ENCODE measurements around the gene ADAMTS7.
"Not testable (repeated sequence)": the region's sequence is repeated elsewhere in the genome, so short reads cannot be mapped to it uniquely, and the experiment has no call there.

Gene ADAMTS7

DNA sequence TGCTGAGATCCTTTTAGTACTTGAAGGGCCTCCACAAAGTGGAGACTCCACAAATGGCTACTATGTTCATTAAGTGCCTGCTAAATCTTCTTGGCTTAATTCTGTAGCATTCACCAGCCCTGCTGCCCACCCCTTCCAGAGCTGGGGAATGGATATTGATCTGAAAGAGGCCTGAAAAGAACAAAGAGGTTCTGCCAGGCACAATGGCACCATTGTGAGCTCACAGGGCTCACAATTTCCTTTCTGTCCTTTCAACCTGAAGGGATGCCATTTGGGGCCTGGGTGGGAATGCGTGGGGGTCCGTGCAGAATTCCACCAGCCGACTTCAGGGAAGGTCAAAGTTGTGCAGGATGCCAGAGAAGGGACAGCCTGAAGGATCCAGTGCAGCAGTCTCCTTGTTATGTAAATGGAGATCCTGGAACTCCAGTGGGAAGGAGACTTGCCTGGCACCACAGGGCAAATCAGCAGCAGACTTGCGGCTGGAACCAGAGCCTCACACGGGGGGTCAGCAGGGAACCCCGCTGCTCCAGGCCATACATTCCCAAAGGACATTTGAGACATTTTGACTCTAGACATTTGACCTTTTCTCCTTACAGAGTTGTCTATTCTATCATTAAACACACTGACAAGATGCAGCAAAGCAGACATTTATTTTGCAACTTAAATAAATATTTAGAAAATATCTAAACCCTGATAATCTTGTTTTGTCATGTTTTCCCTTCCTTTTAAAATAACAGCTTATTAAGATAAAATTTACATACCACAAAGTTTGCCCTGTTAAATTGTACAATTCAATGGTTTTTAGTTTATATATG lies 39.9 kb upstream of the ADAMTS7 start:
- H3K27me3 ChIP-seq (replicated peaks) = no peaks in the 10 kb centered on the region
- DNase-seq = no peak
- no peaks in the 10 kb centered on the region for H3K36me3 ChIP-seq (replicated peaks)
- TF ChIP-seq, protein P1, sequence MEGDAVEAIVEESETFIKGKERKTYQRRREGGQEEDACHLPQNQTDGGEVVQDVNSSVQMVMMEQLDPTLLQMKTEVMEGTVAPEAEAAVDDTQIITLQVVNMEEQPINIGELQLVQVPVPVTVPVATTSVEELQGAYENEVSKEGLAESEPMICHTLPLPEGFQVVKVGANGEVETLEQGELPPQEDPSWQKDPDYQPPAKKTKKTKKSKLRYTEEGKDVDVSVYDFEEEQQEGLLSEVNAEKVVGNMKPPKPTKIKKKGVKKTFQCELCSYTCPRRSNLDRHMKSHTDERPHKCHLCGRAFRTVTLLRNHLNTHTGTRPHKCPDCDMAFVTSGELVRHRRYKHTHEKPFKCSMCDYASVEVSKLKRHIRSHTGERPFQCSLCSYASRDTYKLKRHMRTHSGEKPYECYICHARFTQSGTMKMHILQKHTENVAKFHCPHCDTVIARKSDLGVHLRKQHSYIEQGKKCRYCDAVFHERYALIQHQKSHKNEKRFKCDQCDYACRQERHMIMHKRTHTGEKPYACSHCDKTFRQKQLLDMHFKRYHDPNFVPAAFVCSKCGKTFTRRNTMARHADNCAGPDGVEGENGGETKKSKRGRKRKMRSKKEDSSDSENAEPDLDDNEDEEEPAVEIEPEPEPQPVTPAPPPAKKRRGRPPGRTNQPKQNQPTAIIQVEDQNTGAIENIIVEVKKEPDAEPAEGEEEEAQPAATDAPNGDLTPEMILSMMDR (IDR thresholded peaks at IDR 0.05; ENCODE audit: low read depth, low read length, missing control alignments) = no peak
- in situ Hi-C loops (cut with HindIII; ENCODE audit: low pct_ligation_motif_present, low sequenced_read_pairs) = no loop called here
- no peak overlapping the region for H3K27ac ChIP-seq
- no peak overlapping the region for H3K4me3 ChIP-seq (ENCODE audit: low read depth, low read length)

DNA sequence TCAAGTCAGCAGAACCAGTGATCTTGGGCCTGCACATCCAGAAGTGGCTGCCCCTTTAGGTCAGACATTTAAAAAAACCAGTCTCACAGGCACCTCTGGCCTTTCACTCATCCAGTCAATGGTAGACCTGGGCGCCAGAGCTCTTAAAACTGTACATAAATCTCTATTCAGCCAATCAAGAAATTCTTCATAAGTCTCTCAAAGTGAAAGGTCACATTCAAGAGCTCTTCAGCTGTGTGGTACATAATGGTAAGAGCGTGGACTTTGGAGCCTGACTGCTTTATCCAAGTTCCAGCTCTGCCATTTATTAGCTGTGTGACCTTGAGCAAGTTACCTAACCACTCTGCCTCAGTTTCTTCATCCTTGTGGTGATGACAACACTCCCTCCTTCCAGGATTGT lies 39.1 kb upstream of the ADAMTS7 start:
- H3K4me3 ChIP-seq (ENCODE audit: low read depth, low read length) = no peak overlapping the region
- no peaks in the 10 kb centered on the region for H3K36me3 ChIP-seq (replicated peaks)
- no peak overlapping the region for H3K27ac ChIP-seq
- in situ Hi-C loops (cut with HindIII; ENCODE audit: low pct_ligation_motif_present, low sequenced_read_pairs) = no loop called here
- DNase-seq = no peak
- TF ChIP-seq, protein P1 (IDR thresholded peaks at IDR 0.05; ENCODE audit: low read depth, low read length, missing control alignments) = no peak
- no peaks in the 10 kb centered on the region for H3K27me3 ChIP-seq (replicated peaks)

DNA sequence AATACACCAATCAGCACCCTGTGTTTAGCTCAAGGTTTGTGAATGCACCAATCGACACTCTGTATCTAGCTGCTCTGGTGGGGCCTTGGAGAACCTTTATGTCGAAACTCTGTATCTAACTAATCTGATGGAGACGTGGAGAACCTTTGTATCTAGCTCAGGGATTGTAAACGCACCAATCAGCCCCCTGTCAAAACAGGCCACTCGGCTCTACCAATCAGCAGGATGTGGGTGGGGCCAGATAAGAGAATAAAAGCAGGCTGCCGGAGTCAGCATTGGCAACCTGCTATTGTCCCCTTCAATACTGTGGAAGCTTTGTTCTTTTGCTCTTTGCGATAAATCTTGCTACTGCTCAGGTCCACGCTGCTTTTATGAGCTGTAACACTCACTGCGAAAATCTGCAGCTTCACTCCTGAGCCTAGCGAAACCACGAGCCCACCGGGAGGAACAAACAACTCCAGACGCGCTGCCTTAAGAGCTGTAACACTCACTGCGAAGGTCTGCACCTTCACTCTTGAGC lies 36.2 kb upstream of the ADAMTS7 start:
- H3K27me3 ChIP-seq (replicated peaks); DNase-seq; in situ Hi-C loops (cut with HindIII; ENCODE audit: low pct_ligation_motif_present, low sequenced_read_pairs): not testable (repeated sequence)

DNA sequence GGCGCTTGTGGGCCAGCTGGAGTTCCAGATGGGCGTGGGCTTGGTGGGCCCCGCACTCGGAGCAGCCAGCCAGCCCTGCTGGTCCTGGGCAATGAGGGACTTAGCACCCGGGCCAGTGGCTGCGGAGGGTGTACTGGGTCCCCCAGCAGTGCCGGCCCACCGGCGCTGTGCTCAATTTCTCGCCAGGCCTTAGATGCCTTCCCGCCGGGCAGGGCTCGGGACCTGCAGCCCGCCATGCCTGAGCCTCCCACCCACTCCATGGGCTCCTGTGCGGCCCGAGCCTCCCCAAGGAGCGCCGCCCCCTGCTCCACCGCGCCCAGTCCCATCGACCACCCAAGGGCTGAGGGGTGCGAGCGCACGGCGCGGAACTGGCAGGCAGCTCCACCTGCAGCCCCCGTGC lies 35.6 kb upstream of the ADAMTS7 start:
- H3K36me3 ChIP-seq (replicated peaks); H3K4me3 ChIP-seq (ENCODE audit: low read depth, low read length); H3K27me3 ChIP-seq (replicated peaks); DNase-seq; in situ Hi-C loops (cut with HindIII; ENCODE audit: low pct_ligation_motif_present, low sequenced_read_pairs); H3K27ac ChIP-seq: not testable (repeated sequence)

More for the DNA sequence above, 36.2 kb upstream of the ADAMTS7 start:
- not testable (repeated sequence) for H3K27ac ChIP-seq; H3K4me3 ChIP-seq (ENCODE audit: low read depth, low read length); H3K36me3 ChIP-seq (replicated peaks)

DNA sequence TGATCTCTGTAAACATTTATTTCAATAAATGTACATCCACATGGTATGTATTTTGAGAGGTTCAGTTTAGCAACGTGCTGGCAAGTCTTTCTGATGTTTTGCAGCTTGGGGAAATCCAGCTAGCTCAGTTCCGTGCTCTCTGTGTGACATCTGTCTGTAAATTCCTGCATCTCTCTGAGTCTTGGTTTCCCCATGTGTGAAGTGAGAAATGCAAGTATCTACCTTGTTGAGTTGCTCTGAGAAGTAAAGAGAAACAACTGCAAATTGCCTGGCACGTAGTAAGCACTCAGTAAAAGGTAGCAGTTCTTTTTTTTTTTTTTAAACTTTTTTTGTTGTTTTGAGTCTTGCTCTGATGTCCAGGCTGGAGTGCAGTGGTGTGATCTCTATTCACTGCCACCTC lies 31.3 kb upstream of the ADAMTS7 start:
- in situ Hi-C loops (cut with HindIII; ENCODE audit: low pct_ligation_motif_present, low sequenced_read_pairs) = no loop called here
- H3K4me3 ChIP-seq (ENCODE audit: low read depth, low read length) = no peak overlapping the region
- no peak overlapping the region for H3K27ac ChIP-seq
- no peak for DNase-seq
- no peaks in the 10 kb centered on the region for H3K36me3 ChIP-seq (replicated peaks)
- TF ChIP-seq, protein P1 (IDR thresholded peaks at IDR 0.05; ENCODE audit: low read depth, low read length, missing control alignments) = no peak
- no peaks in the 10 kb centered on the region for H3K27me3 ChIP-seq (replicated peaks)

DNA sequence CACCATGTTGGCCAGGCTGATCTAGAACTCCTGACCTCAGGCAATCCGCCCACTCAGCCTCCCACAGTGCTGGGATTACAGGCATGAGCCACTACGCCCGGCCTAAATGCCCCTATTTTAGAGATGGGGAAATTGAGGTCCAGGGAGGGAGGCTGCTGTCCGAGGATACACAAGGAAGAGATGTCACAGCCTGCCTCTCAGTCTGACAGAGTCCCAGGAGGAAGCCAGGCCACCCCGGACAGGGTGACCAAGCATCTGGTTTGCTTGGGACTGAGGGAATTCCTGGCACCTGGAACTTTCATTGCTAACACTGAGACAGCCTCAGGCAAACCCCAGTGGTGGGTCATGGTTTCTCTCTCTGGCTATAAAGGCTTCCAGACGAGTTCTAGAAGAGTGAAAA lies 30.6 kb upstream of the ADAMTS7 start:
- H3K4me3 ChIP-seq (ENCODE audit: low read depth, low read length) = no peak overlapping the region
- H3K27me3 ChIP-seq (replicated peaks) = no peaks in the 10 kb centered on the region
- DNase-seq = no peak
- in situ Hi-C loops (cut with HindIII; ENCODE audit: low pct_ligation_motif_present, low sequenced_read_pairs) = no loop called here
- TF ChIP-seq, protein P1 (IDR thresholded peaks at IDR 0.05; ENCODE audit: low read depth, low read length, missing control alignments) = no peak
- H3K36me3 ChIP-seq (replicated peaks) = no peaks in the 10 kb centered on the region
- no peak overlapping the region for H3K27ac ChIP-seq

DNA sequence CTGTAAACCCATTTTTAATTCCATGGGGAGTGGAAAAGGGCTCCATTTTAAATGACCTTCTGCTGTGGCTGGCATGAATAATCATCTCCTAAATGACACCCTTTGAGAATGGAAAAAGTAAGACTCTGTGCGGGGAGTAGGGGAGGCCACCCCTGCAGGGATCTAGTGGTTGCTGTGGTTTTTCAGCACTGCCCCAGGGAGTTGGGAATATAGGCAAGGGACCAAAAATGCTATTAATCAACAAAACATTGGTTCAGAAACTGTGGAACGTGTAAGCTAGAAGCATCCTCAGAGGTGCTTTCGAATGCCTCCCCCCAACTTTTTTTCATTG lies 30.1 kb upstream of the ADAMTS7 start:
- Histone ChIP-seq H3K36me3 (replicated peaks) (no peaks in the 10 kb centered on the region), H3K4me3 (ENCODE audit: low read depth, low read length) (no peak overlapping the region), H3K27ac (no peak overlapping the region), H3K27me3 (replicated peaks) (no peaks in the 10 kb centered on the region)
- TF ChIP-seq, protein P1 (IDR thresholded peaks at IDR 0.05; ENCODE audit: low read depth, low read length, missing control alignments) = no peak
- in situ Hi-C loops (cut with HindIII; ENCODE audit: low pct_ligation_motif_present, low sequenced_read_pairs) = no loop called here
- no peak for DNase-seq
